H54 (cell line): Measurements from ENCODE around the gene ALDH1L1.

ENCODE experiments used
- DNase-seq: peaks from one replicate; pipeline ENCODE4 v3.0.0; 2011; ENCODE audit warnings: low spot score, mixed read lengths; ENCODE audit not compliant: insufficient read length
- FAIRE-seq: peaks from 3 replicates; lab custom pipeline; 2011; peaks lifted over from hg19 to GRCh38; lab: Jason Lieb, UNC
- POLR2A ChIP-seq: IDR thresholded peaks from 2 replicates; pipeline ENCODE4 v1.6.1; 2011; ENCODE audit warnings: low read depth, mild to moderate bottlenecking, low read length

Gene ALDH1L1

GRCh38 chr3:126146034-126146433 lies 34.4 kb downstream of the ALDH1L1 start:
- no peak for FAIRE-seq
- DNase-seq: no peak
- no peak for TF ChIP-seq POLR2A

- TF ChIP-seq POLR2A: no peak
- no peak for FAIRE-seq
- no peak for DNase-seq
Observed at GRCh38 chr3:126142652-126143051, 37.7 kb downstream of the ALDH1L1 start.

- no peak for FAIRE-seq
- TF ChIP-seq POLR2A: no peak
- no peak for DNase-seq
Observed at GRCh38 chr3:126137490-126138130, 42.8 kb downstream of the ALDH1L1 start.

- DNase-seq (no peak), FAIRE-seq (no peak)
- no peak for TF ChIP-seq POLR2A
Observed at GRCh38 chr3:126136428-126137220, 43.8 kb downstream of the ALDH1L1 start.

GRCh38 chr3:126135406-126136076 lies 44.8 kb downstream of the ALDH1L1 start:
- FAIRE-seq: no peak
- no peak for TF ChIP-seq POLR2A
- DNase-seq: no peak

GRCh38 chr3:126135071-126135405 lies 45.3 kb downstream of the ALDH1L1 start:
- FAIRE-seq (no peak), DNase-seq (no peak)
- TF ChIP-seq POLR2A: no peak

- DNase-seq (peak; percentile 40), FAIRE-seq (no peak)
- TF ChIP-seq POLR2A: no peak
Observed at GRCh38 chr3:126134219-126134975, 46.0 kb downstream of the ALDH1L1 start.

- TF ChIP-seq POLR2A: no peak
Observed at GRCh38 chr3:126133606-126134005, 46.8 kb downstream of the ALDH1L1 start.

GRCh38 chr3:126132751-126133511 lies 47.5 kb downstream of the ALDH1L1 start:
- DNase-seq (no peak), FAIRE-seq (no peak)
- no peak for TF ChIP-seq POLR2A

More at GRCh38 chr3:126133606-126134005, 46.8 kb downstream of the ALDH1L1 start:
- no peak for FAIRE-seq
- DNase-seq: no peak

GRCh38 chr3:126131881-126132750 lies 48.3 kb downstream of the ALDH1L1 start:
- no peak for FAIRE-seq
- no peak for DNase-seq
- no peak for TF ChIP-seq POLR2A

- no peak for TF ChIP-seq POLR2A
- FAIRE-seq (no peak), DNase-seq (no peak)
Observed at GRCh38 chr3:126130981-126131745, 49.2 kb downstream of the ALDH1L1 start.
